Measurements from ENCODE around the gene LCE2D.

DNA sequence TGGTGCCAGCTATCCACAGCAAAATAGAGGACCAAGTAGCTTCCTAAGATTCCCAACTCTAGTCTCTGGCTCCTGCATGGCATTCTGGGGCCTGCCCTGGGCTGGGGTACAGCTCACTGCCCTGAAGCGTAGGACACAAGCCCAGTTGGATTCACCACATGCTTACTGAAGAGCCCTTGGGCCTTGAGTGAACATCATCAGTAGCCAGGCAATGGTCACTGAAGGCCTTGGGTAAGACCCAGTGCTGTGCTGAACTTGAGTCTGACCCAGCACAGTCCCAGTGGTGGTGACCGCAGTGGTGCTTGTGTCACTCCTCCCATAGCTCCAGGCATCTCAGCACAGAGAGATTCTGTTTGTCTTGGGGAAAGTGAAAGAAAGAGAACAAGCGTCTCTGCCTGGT is 32.6 kb upstream of the LCE2D start:
- TF ChIP-seq, protein P1, sequence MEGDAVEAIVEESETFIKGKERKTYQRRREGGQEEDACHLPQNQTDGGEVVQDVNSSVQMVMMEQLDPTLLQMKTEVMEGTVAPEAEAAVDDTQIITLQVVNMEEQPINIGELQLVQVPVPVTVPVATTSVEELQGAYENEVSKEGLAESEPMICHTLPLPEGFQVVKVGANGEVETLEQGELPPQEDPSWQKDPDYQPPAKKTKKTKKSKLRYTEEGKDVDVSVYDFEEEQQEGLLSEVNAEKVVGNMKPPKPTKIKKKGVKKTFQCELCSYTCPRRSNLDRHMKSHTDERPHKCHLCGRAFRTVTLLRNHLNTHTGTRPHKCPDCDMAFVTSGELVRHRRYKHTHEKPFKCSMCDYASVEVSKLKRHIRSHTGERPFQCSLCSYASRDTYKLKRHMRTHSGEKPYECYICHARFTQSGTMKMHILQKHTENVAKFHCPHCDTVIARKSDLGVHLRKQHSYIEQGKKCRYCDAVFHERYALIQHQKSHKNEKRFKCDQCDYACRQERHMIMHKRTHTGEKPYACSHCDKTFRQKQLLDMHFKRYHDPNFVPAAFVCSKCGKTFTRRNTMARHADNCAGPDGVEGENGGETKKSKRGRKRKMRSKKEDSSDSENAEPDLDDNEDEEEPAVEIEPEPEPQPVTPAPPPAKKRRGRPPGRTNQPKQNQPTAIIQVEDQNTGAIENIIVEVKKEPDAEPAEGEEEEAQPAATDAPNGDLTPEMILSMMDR (IDR thresholded peaks at IDR 0.05 in 2 of 3, conservative IDR thresholded peaks at IDR 0.05 in 1 of 3; ENCODE audit: borderline replicate concordance in 1 of 3, insufficient read depth in 1 of 3, low read depth in 2 of 3, low read length in 2 of 3) = no peak
- TF ChIP-seq POLR2A (IDR thresholded peaks at IDR 0.05; ENCODE audit: borderline replicate concordance, extremely low read depth, insufficient read depth, insufficient read length) = no peak
- no peak for TF ChIP-seq JUND (IDR thresholded peaks at IDR 0.05)
- TF ChIP-seq CEBPB (IDR thresholded peaks at IDR 0.05; ENCODE audit: low read depth) = no peak
- no peak for TF ChIP-seq RAD21 (IDR thresholded peaks at IDR 0.05; ENCODE audit: low read depth)
- TF ChIP-seq EZH2 (IDR thresholded peaks at IDR 0.05) = no peak
- TF ChIP-seq, protein P2, sequence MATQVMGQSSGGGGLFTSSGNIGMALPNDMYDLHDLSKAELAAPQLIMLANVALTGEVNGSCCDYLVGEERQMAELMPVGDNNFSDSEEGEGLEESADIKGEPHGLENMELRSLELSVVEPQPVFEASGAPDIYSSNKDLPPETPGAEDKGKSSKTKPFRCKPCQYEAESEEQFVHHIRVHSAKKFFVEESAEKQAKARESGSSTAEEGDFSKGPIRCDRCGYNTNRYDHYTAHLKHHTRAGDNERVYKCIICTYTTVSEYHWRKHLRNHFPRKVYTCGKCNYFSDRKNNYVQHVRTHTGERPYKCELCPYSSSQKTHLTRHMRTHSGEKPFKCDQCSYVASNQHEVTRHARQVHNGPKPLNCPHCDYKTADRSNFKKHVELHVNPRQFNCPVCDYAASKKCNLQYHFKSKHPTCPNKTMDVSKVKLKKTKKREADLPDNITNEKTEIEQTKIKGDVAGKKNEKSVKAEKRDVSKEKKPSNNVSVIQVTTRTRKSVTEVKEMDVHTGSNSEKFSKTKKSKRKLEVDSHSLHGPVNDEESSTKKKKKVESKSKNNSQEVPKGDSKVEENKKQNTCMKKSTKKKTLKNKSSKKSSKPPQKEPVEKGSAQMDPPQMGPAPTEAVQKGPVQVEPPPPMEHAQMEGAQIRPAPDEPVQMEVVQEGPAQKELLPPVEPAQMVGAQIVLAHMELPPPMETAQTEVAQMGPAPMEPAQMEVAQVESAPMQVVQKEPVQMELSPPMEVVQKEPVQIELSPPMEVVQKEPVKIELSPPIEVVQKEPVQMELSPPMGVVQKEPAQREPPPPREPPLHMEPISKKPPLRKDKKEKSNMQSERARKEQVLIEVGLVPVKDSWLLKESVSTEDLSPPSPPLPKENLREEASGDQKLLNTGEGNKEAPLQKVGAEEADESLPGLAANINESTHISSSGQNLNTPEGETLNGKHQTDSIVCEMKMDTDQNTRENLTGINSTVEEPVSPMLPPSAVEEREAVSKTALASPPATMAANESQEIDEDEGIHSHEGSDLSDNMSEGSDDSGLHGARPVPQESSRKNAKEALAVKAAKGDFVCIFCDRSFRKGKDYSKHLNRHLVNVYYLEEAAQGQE (IDR thresholded peaks at IDR 0.05; ENCODE audit: low read depth) = no peak
- TF ChIP-seq, protein P3, sequence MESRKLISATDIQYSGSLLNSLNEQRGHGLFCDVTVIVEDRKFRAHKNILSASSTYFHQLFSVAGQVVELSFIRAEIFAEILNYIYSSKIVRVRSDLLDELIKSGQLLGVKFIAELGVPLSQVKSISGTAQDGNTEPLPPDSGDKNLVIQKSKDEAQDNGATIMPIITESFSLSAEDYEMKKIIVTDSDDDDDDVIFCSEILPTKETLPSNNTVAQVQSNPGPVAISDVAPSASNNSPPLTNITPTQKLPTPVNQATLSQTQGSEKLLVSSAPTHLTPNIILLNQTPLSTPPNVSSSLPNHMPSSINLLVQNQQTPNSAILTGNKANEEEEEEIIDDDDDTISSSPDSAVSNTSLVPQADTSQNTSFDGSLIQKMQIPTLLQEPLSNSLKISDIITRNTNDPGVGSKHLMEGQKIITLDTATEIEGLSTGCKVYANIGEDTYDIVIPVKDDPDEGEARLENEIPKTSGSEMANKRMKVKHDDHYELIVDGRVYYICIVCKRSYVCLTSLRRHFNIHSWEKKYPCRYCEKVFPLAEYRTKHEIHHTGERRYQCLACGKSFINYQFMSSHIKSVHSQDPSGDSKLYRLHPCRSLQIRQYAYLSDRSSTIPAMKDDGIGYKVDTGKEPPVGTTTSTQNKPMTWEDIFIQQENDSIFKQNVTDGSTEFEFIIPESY (IDR thresholded peaks at IDR 0.05; ENCODE audit: extremely low read depth, insufficient replicate concordance, low read length) = no peak
- no peak for TF ChIP-seq ZFX (IDR thresholded peaks at IDR 0.05)
- TF ChIP-seq EZH2phosphoT487 (IDR thresholded peaks at IDR 0.05; ENCODE audit: borderline replicate concordance) = no peak
- TF ChIP-seq POLR2AphosphoS5 (IDR thresholded peaks at IDR 0.05; ENCODE audit: low read depth, low read length) = no peak
- TF ChIP-seq ZNF274 (IDR thresholded peaks at IDR 0.05; ENCODE audit: low read depth, low read length) = no peak
- TF ChIP-seq SP1 (IDR thresholded peaks at IDR 0.05; ENCODE audit: low read depth) = no peak
- no peak for TF ChIP-seq SIN3A (IDR thresholded peaks at IDR 0.05; ENCODE audit: low read depth)

All from HCT116 (cell line).